HG02571 (cell line): Measurements from ENCODE around the gene SOX12.
A peak's percentile ranks its signal among the peaks of the same experiment; 100 is the strongest.

Experiments used
- ATAC-seq: cut with Tn5 transposase; IDR thresholded peaks from one replicate; pipeline ENCODE4 v1.9.1; 2021; ENCODE audit warnings: mild to moderate bottlenecking, moderate library complexity; ENCODE audit not compliant: unreplicated experiment

The SOX12 gene

DNA sequence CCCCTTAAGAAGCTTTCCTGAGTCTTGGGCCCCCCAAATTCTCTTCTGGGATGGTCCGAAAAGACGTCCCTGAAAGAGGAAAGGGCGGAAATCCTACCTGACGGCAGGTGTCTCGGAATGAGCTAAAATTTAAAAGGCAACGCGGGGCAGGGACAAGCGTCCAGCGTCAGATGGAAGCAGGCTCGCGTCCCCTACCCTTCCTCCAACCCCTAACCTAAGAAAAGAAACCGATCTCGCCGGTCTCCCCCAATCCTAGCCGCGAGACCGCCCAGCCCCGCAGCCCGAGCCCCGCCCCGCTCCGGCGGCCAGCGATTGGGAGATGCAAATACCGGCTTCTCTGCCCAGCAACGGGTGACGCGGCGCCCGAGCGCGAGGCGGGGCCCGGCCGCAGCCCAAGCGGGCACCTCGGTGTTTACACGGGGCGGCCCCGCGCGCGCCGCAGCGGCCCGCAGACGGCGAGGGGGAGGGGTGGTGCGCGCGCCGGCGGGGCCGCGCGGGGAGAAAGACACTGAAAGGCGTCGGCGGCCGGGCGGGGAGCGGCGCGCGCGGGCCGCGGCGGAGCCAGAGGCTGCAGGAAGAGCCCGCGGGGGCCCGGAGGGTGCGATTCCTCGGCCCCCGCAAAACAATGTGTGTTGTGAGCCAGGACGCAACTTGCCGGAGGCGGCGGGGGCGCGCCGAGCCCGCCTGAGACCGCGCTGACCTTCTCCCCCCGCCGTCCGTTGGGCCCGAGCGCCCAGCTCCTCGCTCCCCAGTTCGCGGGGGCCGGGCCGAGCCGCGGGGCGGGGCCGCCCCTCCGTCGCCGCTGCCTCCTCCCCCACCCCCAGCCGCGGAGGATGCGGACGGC lies at the start of gene SOX12:
SOX12 (plus strand) TSS at position 508 of the 844 bp plus-strand sequence. CDS start 373 bp downstream, outside the sequence.
- peak; percentile 75 for ATAC-seq

DNA sequence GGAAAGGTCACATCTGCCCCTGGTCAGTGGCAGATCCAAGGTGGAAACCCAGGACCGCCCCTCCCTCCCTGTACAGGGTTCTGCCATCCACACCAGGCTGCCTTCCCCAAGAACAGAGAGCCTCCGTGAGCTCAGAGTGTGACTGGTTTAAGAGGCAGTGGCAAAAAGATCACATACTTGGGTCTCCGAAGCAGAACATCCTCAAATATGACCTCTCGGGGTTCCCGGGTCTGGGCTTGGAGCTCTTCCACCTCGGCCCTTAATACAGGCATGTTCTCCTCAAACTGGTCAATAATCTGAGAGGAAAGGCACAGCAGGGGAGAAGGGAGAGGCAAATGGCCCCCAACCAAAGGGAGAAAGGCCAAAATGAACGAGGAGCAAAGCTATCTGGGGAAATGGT lies 49.6 kb upstream of the SOX12 start:
- no peak for ATAC-seq

DNA sequence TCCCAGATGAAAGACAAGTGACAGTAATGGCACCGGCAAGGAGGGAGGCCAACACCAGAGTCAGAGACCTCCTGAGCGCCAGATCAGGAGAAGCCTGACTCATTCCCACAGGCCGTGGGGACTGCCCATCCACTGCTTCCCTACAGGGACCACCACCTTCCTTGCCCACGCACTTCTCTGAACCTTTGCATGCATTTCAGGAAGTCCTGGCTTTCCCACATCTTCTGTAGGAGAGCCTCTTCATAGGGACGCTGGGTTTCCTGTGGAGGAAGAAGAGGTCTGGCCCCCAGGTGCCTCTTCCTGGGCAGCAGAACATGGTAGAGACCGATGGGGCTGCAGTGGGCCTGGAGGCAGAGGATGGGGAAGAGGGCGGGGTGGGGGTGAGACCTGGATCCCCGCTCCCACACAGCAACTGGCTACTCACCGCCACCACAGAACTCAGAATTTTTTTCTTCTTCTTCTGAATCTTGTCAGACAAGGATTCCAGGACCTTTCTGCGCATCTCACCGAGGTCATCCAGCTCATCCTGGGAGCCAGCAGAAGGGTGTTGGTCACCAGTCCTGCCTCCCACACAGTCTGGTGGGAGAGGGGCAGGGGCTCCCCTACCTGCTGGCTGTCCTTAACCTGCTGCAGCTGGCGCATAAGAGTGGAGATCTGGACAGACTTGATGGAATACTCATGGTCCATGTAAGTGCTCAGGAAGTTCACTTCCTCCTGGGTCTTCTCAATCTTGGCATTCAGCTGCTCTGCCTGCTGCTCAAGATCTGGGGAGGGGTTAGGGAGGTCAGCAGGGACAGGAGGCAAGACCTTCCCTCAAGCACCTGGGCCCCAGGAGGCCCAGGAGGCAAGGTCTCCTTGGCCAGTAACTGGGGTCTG lies 48.5 kb upstream of the SOX12 start:
- no peak for ATAC-seq

DNA sequence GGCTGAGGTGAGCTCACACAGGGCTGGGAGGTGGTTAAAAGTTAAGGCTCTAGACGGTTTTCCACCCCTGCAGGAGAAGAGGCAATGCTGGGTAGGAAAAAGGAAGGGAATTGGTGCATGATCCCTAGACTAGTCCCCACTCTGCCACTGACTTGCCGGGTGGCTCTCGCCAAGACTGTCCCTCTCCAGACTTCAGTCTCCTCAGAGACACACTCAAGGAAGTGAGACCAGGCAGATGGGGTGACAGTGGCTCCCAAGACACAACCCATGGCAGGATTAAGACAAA lies 47.9 kb upstream of the SOX12 start:
- no peak for ATAC-seq

DNA sequence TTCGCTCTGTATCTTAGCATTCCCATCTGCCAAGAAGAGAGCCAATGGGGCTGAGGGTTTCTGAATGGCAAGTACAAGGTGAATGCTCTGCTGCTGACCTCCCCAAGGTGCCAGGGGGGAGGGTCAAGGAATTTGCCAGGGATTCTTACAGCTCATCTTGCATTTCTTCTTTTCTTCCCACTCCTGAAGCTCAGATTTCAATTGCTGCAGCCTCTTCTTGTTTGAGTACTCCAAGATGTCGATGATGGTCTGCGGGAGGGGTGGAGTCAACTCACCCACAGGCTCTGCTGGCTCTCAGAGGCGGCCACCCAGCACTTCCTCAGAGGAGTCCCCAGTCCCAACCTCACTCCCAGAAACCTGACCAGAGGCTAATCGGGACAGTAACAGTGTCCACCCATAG lies 47.2 kb upstream of the SOX12 start:
- no peak for ATAC-seq

DNA sequence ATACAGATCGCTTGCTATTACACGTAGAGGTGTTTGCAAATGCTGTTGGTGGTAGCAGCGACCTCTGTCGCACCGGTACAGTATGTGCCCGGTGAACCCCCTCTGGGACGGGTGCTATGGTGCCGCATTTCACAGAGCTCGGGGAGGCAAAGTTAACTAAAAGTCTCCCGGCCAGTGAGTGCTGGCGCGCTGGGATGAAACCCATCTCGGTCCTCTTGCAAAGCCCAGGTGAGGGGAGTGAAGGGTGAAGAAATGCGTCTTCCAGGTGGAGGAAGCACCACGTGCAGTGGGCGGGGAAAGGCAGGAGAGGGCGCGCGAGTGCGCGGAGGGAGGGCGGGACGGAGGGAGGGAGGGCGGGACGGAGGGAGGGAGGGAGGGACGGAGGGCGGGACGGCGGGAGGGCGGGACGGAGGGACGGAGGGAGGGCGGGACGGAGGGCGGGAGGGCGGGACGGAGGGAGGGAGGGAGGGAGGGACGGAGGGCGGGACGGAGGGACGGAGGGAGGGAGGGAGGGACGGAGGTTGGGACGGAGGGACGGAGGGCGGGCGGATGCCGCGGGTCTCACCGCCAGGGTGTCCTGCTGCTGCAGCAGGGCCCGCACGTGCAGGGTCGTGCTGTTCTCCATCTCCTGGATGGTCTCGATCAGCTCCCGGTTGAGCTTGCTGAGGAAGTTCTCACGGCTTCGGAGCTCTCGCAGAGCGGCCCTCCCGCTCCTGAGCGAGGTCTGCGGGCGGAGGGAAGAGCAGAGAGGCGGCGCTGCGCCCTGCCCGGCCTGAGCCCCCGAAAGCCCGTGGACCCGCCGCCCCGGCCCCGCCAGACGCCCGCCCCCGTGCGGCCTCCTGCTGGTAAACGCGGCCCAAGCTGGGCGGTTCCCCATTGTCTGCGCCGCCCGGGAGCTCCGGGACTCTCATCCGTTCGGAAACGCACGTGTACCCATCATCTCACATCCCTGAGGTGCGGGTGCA lies 46.5 kb upstream of the SOX12 start:
- no peak for ATAC-seq

DNA sequence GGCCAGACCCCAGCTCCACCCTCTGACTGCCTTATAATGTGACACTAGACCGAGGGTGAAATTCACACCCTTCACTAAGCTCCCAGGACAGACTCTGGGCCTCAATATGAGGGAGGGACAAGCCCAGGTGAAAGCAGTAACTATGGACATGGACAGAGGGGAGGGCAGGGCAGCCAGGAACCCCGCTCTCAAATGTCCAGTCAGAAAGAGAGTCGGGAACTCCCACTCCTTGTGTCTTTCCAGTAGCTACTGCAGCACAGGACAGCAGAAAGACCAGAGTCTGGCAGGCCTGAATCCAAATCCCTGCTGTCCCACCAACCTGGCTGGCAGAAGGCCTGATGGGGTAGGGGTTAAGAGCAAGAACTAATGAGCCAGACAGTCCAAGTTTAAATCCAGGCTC lies 41.2 kb upstream of the SOX12 start:
- no peak for ATAC-seq

DNA sequence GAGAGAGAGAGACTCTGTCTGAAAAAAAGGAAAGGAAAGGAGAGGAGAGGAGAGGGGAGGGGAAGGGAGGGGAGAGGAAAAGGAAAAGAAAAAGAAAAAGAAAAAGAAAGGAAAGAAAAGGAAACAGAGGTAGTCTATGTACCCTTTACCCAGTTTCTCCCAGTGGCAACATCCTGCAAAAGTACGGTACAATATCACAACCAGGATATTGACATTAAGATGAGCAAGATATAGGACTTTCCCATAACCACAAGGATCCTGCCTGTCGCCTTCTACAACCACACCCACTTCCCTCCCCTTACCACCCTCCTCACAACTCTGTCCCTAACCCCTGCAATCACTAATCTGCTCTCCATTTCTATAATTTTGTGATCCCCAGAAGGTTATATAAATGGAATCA lies 38.8 kb upstream of the SOX12 start:
- ATAC-seq, result no peak

DNA sequence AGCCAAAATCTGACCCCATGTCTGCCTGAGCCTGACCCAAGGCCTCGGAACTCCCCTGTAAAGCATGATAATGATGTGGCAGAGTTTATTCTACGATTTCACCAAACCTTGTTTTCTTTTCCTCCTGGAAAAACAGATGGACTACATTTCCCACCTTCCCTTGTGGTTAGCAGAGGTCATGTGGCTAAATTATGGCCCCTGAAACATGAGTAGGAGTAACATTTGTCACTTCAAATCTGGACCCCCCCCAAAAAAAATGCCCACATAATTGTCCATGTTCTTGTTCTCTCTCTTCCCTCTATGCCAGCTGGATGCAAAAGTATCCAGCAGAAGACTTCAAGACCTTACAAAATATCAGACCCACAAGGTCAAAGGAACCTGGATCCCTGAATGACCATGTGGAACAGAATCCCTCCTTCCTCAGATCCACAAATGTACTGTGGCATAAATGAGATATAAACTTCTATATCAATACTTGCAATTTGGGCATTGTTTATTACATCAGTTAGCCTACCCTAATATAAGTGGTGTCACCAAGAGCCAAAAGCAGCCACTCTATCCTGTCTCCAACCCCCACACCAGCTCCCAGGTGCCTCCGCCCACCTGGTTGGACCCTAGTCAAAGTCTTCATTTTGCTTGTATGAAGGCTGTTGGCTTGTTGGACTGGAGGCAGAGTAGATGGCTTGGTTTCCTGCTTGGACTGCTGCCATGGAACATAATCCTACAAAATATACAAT lies 36.2 kb upstream of the SOX12 start:
- ATAC-seq, result no peak

DNA sequence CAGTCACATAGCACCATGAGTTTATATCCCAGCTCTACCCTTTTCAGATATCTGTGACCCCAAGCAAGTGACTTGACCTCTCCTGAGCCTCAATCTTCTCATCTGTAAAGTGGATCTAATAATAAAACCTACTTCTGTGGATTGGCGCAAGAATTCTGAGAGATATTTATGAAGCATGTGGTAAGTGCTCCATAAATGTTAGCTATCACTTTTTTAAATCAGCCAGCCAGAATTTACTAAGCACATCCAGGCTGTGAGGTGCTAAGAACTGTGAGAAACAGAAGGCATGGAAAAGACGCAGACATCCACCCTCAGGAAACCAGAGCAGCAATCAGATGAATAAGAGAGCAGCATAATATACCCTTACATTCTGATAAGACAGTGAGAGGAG lies 35.7 kb upstream of the SOX12 start:
- no peak for ATAC-seq

DNA sequence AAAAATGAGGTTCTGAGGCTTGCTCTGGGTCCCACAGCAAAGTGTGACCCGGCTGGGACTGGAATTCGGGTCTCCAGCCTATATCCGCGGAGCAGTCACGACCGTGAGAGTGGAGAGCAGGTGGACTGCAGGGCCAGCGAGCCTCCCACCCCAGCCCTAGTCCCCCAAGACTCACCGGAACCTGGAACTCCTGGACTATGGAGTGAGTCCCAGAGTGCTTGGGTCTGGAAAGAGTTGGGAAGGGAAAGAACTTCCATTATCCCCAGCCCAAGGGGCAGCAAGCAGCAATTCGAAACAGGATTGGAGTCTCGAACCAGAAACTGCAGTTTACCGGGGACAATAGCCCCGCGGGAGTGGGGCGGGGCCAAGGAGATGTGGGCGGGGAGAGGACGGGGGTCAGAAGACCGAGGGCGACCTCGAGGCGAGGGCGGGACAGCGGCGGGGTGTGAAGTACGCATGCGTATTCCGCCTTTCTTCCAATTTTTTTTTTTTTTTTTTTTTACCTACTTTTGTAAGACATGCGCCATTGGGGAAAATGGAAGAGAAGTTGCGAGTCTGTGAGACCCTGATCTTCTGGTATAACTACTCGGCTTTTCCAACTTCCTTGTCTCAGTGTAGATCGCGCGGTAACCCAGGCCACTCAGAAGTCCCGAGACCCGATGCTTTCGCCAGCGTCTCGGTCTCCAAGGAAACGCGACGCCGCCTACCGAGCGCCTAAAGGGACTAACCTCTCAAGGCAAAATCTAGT lies 35.1 kb upstream of the SOX12 start, which contains the start of gene C20orf96:
C20orf96 (minus strand) TSS at position 667 of the 748 bp plus-strand sequence; CDS start at position 527, 140 bp downstream.
- peak; percentile 88 for ATAC-seq

DNA sequence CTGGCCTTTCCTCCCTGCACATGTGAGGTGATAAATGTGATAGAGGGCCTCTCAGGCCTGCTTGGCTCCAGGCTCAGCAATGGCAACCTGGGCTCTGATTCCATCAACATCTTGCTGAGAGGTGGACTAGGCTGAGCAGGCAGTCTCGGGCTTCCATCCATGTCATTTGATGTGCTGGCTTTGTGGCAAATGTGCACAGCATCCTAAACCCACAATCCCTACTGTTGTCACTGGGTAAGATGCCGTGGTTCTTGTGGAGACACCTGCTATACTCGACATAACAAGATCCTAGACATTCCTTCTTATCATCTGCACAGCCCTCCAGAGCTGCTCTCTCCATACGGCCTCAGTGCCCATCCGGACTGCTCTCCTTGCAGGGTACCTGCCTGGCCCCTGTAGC lies 30.8 kb upstream of the SOX12 start:
- ATAC-seq, result no peak

DNA sequence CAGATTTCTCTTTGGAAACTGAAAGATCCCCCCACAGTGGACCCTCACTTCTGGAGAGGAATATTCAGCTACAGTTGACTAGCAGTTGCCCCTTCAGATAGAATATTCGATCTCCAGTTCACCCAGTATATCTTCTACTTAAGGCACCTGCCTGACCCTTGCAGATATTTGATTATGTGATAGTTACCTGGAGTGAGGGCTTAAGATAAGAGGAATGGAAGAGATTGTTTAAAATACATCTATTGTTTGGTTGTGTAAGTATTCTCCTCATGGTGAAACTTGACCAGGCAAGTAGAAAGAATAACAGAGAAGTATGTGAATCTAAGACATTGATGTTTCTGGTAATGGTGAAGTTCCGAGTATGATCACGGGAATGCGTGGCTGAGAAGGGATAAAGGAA lies 29.5 kb upstream of the SOX12 start:
- no peak for ATAC-seq

DNA sequence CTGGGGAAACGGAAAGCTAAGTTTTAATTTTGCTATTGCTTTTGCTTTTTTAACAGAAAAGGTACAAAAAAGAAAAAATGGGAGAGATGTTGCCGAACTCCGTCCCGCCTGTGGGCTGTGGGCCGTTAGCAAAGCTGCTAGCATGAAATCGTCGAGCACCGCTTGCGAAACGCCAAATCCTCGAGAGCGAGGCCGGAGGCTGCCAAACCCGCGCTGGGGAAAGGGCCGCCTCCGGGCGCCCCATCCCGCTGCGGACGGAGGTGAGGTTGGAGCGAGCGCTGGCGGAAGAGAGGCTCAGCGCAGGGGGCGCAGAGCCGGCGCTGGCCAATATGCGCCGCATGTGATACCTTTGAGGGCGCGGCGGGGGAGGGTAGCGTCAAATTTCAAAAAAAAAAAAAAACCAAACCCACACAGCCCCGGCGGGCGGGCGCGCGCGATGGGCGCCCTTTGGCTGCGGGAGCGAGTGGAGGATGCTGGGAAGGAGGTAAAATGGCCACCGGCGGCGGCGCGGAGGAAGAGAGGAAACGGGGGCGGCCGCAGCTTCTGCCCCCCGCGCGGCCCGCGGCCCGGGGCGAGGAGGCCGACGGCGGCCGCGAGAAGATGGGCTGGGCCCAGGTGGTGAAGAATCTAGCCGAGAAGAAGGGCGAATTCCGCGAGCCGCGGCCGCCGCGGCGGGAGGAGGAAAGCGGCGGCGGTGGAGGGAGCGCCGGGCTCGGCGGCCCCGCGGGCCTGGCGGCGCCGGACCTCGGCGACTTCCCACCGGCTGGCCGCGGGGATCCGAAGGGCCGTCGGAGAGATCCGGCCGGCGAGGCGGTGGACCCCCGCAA lies 28.0 kb upstream of the SOX12 start, which contains the start of gene ZCCHC3:
ZCCHC3 (plus strand) TSS at position 473 of the 827 bp plus-strand sequence; CDS start at position 490, 17 bp downstream.
- peak; percentile 81 for ATAC-seq

DNA sequence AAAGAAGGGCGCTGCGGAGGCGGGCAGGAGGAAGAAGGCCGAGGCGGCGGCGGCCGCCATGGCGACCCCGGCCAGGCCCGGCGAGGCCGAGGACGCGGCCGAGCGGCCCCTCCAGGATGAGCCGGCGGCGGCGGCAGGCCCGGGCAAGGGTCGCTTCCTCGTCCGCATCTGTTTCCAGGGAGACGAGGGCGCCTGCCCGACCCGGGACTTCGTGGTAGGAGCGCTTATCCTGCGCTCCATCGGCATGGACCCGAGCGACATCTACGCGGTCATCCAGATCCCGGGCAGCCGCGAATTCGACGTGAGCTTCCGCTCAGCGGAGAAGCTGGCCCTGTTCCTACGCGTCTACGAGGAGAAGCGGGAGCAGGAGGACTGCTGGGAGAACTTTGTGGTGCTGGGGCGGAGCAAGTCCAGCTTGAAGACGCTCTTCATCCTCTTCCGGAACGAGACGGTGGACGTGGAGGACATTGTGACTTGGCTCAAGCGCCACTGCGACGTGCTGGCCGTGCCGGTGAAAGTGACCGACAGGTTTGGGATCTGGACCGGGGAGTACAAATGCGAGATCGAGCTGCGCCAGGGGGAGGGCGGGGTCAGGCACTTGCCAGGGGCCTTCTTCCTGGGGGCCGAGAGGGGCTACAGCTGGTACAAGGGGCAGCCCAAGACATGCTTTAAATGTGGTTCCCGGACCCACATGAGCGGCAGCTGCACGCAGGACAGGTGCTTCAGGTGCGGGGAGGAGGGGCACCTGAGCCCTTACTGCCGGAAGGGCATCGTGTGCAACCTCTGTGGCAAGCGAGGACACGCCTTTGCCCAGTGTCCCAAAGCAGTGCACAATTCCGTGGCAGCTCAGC lies 27.2 kb upstream of the SOX12 start:
- ATAC-seq, result peak; percentile 14

DNA sequence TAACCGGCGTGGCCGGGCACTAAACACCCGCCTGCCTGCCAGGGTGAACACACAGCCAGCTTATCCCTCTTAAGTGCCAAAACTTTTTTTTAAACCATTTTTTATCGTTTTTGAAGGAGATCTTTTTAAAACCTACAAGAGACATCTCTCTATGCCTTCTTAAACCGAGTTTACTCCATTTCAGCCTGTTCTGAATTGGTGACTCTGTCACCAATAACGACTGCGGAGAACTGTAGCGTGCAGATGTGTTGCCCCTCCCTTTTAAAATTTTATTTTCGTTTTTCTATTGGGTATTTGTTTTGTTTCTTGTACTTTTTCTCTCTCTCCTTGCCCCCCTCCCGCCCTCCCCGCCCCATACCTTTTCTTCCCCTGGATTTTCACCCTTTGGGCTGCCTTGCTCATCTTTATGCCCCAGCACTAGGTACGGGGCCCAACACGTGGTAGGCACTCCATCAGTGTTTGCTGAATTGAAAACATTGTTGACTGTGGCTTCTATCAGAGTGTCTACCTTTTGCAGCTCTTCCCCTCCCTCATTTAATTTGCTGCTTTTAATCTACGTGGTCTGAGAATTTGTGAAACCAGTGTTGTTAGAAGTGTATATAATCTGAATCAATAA lies 26.5 kb upstream of the SOX12 start:
- ATAC-seq, result no peak

DNA sequence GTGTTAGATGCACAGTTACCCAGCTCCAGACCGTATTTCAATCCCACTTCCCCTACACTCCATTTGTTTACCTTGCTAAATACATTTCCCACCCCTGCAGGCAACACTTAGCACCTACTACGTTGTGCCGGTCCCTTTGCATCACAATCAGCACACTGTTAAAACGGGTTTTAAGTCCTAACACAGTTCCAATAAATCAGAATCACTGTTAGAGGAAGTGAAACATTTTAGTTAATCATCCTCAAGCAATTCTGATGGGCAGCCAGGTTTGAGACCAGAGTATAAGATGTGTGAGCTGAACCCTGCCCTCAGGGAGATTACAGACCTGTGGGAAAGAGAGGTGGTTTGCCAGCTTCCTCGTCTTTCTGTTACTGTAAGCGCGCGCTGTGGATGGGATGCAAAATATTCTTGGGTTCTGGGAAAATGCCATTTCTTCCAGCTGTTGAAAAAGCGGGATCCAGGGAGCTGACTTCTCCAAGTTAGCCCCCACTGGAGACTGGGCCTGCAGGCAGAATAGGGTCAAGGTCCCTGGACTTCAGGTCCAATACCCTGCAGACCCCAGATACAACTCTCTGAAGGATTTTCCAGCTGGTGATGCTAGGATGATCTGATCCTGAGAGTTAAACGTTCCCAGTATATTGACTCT lies 24.9 kb upstream of the SOX12 start:
- no peak for ATAC-seq
